AG04449 (cell line): ENCODE measurements around the gene SMC1A.
"Not testable (repeated sequence)": the region's sequence is repeated elsewhere in the genome, so short reads cannot be mapped to it uniquely, and the experiment has no call there.

Source experiments
- CTCF ChIA-PET: fragments of 350-600 bp; formaldehyde crosslinking; extraction: SDS; loops from one replicate; lab custom pipeline; 2021; ENCODE audit warnings: antibody characterized with exemption; lab: Yijun Ruan, JAX
- POLR2A ChIA-PET: fragments of 400-600, 350-600 bp; formaldehyde crosslinking; extraction: SDS; loops from one replicate; lab custom pipeline; 2020; ENCODE audit warnings: antibody characterized with exemption, inconsistent platforms; lab: Yijun Ruan, JAX
- DNase-seq: peaks from one replicate; pipeline ENCODE4 v3.0.0-alpha.2; 2010; ENCODE audit warnings: low read depth, low spot score
- H3K4me3 ChIP-seq: 2 replicates; pipeline ENCODE4 v1.5.1; 2011; ENCODE audit warnings: low read depth, mild to moderate bottlenecking, control low read depth, low read length
- TF ChIP-seq, protein P1 (sequence below): IDR thresholded peaks from one replicate; pipeline ENCODE4 v1.5.1; 2011; ENCODE audit warnings: mild to moderate bottlenecking, moderate library complexity, low read length, control low read depth, inconsistent platforms; ENCODE audit not compliant: insufficient read depth; ENCODE audit errors: missing control alignments

SMC1A gene

DNA sequence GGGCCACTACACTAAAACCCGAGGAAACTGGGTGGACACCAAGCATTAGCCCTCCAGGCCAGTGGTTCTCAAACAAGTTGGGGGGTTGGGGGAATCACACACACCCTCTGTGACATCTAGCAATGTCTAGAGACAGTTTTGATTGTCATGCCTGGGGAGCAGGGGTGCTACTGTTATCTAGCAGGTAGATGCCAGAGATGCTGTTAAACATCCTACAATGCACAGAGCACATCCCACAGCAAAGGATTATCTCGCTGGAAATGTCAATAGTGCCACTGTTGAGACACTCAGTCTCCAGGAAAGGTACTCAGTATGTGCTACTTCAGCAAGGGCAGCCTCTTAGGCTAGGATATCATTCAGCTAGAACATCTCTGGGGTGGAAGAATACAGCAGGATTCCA lies 1.3 kb downstream of the SMC1A start:
- TF ChIP-seq, protein P1, sequence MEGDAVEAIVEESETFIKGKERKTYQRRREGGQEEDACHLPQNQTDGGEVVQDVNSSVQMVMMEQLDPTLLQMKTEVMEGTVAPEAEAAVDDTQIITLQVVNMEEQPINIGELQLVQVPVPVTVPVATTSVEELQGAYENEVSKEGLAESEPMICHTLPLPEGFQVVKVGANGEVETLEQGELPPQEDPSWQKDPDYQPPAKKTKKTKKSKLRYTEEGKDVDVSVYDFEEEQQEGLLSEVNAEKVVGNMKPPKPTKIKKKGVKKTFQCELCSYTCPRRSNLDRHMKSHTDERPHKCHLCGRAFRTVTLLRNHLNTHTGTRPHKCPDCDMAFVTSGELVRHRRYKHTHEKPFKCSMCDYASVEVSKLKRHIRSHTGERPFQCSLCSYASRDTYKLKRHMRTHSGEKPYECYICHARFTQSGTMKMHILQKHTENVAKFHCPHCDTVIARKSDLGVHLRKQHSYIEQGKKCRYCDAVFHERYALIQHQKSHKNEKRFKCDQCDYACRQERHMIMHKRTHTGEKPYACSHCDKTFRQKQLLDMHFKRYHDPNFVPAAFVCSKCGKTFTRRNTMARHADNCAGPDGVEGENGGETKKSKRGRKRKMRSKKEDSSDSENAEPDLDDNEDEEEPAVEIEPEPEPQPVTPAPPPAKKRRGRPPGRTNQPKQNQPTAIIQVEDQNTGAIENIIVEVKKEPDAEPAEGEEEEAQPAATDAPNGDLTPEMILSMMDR = no peak
- CTCF ChIA-PET = interaction anchor here (1.0 to 1.4 kb wide), 3 partner anchors 16 to 61 kb away, joined by 3 to 5 read pairs (median 3); no protein-coding TSS in a partner anchor
- POLR2A ChIA-PET = no interaction called here
- H3K4me3 ChIP-seq = peak overlapping the region; percentile 71
- DNase-seq = no peak

DNA sequence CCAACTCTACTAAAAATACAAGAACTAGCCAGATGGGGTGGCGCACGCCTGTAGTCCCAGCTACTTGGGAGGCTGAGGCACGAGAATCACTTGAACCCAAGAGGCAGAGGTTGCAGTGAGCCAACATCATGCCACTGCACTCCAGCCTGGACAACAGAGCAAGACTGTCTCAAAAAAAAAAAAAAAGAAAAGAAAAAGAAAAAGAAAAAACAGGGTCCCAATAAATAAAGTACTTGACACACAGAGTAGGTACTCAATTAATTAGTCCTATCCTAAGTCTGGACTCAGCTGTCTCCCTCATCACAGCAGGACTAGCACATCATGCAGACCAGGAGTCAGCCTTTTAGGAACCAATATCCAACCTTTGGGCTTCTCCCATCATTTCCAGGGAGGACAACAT lies 2.1 kb downstream of the SMC1A start:
- POLR2A ChIA-PET, DNase-seq, H3K4me3 ChIP-seq: not testable (repeated sequence)
- CTCF ChIA-PET = interaction anchor here (1.2 to 1.4 kb wide), 3 partner anchors 17 to 137 kb away, joined by 3 to 5 read pairs (median 3); no protein-coding TSS in a partner anchor

DNA sequence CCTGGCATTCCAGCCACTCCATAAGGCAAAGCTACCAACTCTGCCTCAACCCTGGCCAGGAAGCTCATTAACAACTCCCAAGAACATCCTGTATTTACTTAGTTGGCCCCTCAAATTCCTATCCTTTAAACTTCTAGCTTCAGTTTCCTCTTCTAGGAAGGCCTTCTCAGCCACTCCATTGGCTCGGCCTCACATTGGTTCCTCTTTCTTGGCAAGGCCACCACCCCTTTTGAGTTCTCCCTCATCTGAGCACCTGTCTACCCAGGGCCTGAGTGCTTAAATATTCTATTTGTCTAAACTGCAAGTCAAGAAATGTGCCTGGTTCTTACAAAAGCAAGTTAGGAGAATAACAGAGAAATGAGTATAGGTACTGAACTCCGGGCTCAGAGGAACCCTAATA lies 10.0 kb downstream of the SMC1A start:
- ChIA-PET POLR2A (no interaction called here), CTCF (interaction anchor here (1.3 kb wide), 1 partner anchor 99 kb away, joined by 3 read pairs; no protein-coding TSS in a partner anchor)
- TF ChIP-seq, protein P1 = no peak
- DNase-seq = no peak
- H3K4me3 ChIP-seq = no peak overlapping the region

DNA sequence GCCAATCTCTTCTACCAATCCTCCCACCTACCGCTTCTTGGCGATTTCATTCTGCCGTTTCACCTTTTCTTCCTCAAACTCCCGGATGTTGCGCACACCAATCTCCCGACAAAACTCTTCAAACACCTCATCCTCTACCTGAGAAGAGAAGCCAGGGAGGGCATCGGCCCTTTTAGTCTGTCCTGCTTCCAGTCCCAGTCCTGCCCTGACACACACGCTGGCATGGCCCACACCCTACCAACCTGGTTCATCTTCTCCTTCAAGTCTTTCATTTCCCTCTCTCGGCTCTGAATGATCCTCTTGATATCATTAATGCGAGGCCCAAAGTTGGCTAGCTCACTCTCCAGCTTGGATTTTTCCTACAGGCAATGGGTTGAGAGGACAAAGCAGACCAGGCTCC lies 18.9 kb downstream of the SMC1A start:
- CTCF ChIA-PET = interaction anchor here (0.7 to 1.3 kb wide), 2 partner anchors 91 to 333 kb away, joined by 3 read pairs; no protein-coding TSS in a partner anchor
- POLR2A ChIA-PET = no interaction called here

GRCh38 chrX:53398216-53398615 lies 24.2 kb downstream of the SMC1A start:
- no peak for DNase-seq
- H3K4me3 ChIP-seq = no peak overlapping the region
- CTCF ChIA-PET = no interaction called here
- POLR2A ChIA-PET = interaction anchor here (1.0 kb wide), 1 partner anchor 24 kb away, joined by 3 read pairs; the partner anchor contains the start of gene SMC1A
- TF ChIP-seq, protein P1 = no peak

More for the DNA sequence above, 18.9 kb downstream of the SMC1A start:
- no peak for DNase-seq
- no peak overlapping the region for H3K4me3 ChIP-seq
- TF ChIP-seq, protein P1 = no peak

DNA sequence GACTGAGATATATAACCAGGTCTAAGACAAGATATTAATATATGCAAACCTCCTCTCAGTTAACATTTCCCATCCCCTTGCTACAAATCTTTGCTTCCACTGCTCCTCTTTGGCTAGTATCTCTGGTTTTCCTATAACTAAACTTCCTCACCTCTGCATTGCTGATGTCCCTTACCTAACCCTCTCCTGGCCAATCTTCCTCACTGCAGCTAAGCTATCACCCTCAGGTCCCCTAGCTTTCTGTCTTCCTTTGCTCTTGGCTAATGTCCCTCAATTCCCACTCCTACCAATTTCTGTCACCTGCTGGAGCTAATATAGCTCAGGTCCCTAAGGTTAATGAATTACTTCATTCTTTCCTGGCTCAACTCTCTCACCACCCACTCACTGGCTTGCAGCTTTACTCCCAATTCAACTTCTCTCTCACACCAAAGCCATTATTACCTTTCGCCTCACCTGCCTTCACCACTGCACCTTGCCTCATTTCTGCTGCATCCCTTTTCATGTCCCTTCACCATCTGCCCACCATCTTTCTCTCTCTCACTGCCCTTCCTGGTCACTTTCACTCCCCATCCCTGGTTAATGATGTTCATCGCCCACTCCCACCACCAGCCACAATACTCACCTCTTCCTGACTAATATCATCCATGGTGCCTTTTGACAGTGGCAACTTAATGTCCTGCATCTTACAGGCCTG lies 26.7 kb downstream of the SMC1A start:
- TF ChIP-seq, protein P1 = no peak
- ChIA-PET POLR2A (no interaction called here), CTCF (interaction anchor here (1.0 kb wide), 1 partner anchor 76 kb away, joined by 3 read pairs; no protein-coding TSS in a partner anchor)
- no peak for DNase-seq
- no peak overlapping the region for H3K4me3 ChIP-seq
